HepG2 (cell line): ENCODE data around the gene ESR2. TPM values are rescaled to one million over a fixed set of nuclear protein-coding genes. Genes with fewer than 3 reads are reported as not detected.

Source experiments
- ATAC-seq: fragments of 200-7000 bp; cut with Tn5 transposase; 3 replicates; pipeline ENCODE4 v1.9.1; 2020; ENCODE audit warnings: mild to moderate bottlenecking, moderate library complexity
- BruUV-seq: library from RNA; stranded (reverse); fragments of 400-500 nt; replicated peaks from 2 replicates; lab custom pipeline; 2021; lab: Mats Ljungman, UMichigan
- CTCF ChIA-PET: fragments of 300-600 bp; formaldehyde crosslinking; extraction: SDS; loops from one replicate; lab custom pipeline; 2021; ENCODE audit warnings: low total read pairs, inconsistent platforms, low intra/inter-chr PET ratio; lab: Yijun Ruan, JAX
- POLR2A ChIA-PET: fragments of 350-600 bp; sonication (Branson Sonifier 250); formaldehyde crosslinking; loops from one replicate; lab custom pipeline; 2020; ENCODE audit warnings: antibody characterized with exemption, inconsistent platforms; lab: Yijun Ruan, JAX
- DNase-seq: peaks from one replicate; pipeline ENCODE4 v3.0.0-alpha.2; 2015; ENCODE audit warnings: low spot score
- FAIRE-seq: peaks from 3 replicates; lab custom pipeline; 2011; peaks lifted over from hg19 to GRCh38; lab: Jason Lieb, UNC
- H2AFZ ChIP-seq: one replicate; pipeline ENCODE4 v1.6.1; 2011; ENCODE audit warnings: low read length, inconsistent platforms
- H3K27ac ChIP-seq: fragments of 300-600 bp; 3 replicates; pipeline ENCODE4 v1.8.0; 2011; ENCODE audit warnings: mixed run types, mild to moderate bottlenecking, mixed read lengths, low read length, inconsistent platforms; ENCODE audit not compliant: insufficient read depth; ENCODE audit errors: extremely low read length
- H3K27me3 ChIP-seq, 2 experiments: fragments of 200-600 bp in 1 of 2; 2 replicates in 1 of 2; 3 replicates in 1 of 2; pipeline versions ENCODE4 v1.6.0 to v1.8.0; 2011; ENCODE audit warnings: low read length in 2 of 2, mild to moderate bottlenecking in 2 of 2, moderate library complexity in 2 of 2, inconsistent platforms in 1 of 2; ENCODE audit not compliant: insufficient read depth in 2 of 2, control insufficient read depth in 1 of 2
- H3K36me3 ChIP-seq, 2 experiments: fragments of 200-600 bp in 1 of 2; replicated peaks in 1 of 2; 2 replicates in 1 of 2; 3 replicates in 1 of 2; pipeline versions ENCODE4 v1.5.1 to v1.8.0; 2011; ENCODE audit warnings: low read length in 2 of 2, inconsistent platforms in 1 of 2; ENCODE audit not compliant: insufficient read depth in 2 of 2, control insufficient read depth in 1 of 2
- H3K4me1 ChIP-seq: 2 replicates; pipeline ENCODE4 v1.5.1; 2012; ENCODE audit warnings: low read length, inconsistent platforms; ENCODE audit not compliant: insufficient read depth
- H3K4me2 ChIP-seq: 2 replicates; pipeline ENCODE4 v1.6.0; 2011; ENCODE audit warnings: low read depth, low read length, inconsistent platforms
- H3K4me3 ChIP-seq, 3 experiments: fragments of 200-600 bp in 1 of 3; sonication (generic), shearing (Covaris generic) in 1 of 3; replicated peaks in 1 of 3; 2 replicates each; pipeline ENCODE4 v1.5.1; 2011 to 2016; ENCODE audit warnings: low read length in 3 of 3, inconsistent platforms in 2 of 3, low read depth in 2 of 3, mild to moderate bottlenecking in 2 of 3, control low read depth in 1 of 3, mixed read lengths in 1 of 3; ENCODE audit not compliant: insufficient read depth in 1 of 3
- H3K79me2 ChIP-seq: one replicate; pipeline ENCODE4 v1.6.1; 2011; ENCODE audit warnings: low read length, inconsistent platforms; ENCODE audit not compliant: insufficient read depth
- H3K9ac ChIP-seq: 2 replicates; pipeline ENCODE4 v1.6.0; 2011; ENCODE audit warnings: mild to moderate bottlenecking, low read depth, low read length, inconsistent platforms; ENCODE audit not compliant: insufficient read depth
- H3K9me3 ChIP-seq: 2 replicates; pipeline ENCODE4 v1.5.1; 2012; ENCODE audit warnings: mild to moderate bottlenecking, low read length
- H4K20me1 ChIP-seq: 2 replicates; pipeline ENCODE4 v1.6.0; 2011; ENCODE audit warnings: inconsistent platforms, mild to moderate bottlenecking, low read length, moderate library complexity; ENCODE audit not compliant: insufficient read depth
- NR2C2 ChIP-seq: sonication (generic); formaldehyde crosslinking; IDR thresholded peaks from 2 replicates; pipeline ENCODE4 v1.4.0; 2020; ENCODE audit warnings: missing genetic modification reagents, mild to moderate bottlenecking, moderate library complexity, borderline replicate concordance
- SOX5 ChIP-seq: IDR thresholded peaks from 2 replicates; pipeline ENCODE4 v1.6.1; 2016; ENCODE audit warnings: borderline replicate concordance
- ZNF569 ChIP-seq: sonication (generic); formaldehyde crosslinking; IDR thresholded peaks from 2 replicates; pipeline ENCODE4 v1.5.0; 2020; ENCODE audit warnings: mild to moderate bottlenecking, missing genetic modification reagents, moderate library complexity, borderline replicate concordance
- WGBS: methylation state at CpG from one replicate; pipeline ENCODE4 v1.1.6; 2017; ENCODE audit warnings: low lambda C conversion rate; 5-methylcytosine and 5-hydroxymethylcytosine counted together
- in situ Hi-C: cut with HindIII; loops from 2 replicates; pipeline ENCODE4 v1.10.0; 2017; ENCODE audit warnings: low pct_unique_long_range_greater_than_20kb; ENCODE audit not compliant: extremely low pct_ligation_motif_present
- intact Hi-C: fragments of 100-400 bp; cut with micrococcal nuclease; formaldehyde crosslinking; loops from one replicate; pipeline ENCODE4 v1.10.0; 2022; ENCODE audit not compliant: unreplicated experiment
- polyA plus RNA-seq, 8 experiments: library from polyadenylated mRNA; depleted of rRNA in 3 of 8; stranded (reverse) in 7 of 8; unstranded in 1 of 8; fragments of >200 nt; fragmentation: Illumina TruSeq in 4 of 8; extraction: Trizol in 4 of 8; gene quantifications; 2 replicates each; pipeline versions ENCODE4 v1.2.1 to v1.2.3, GENCODE V29; 2011 to 2016; ENCODE audit warnings: low read depth in 4 of 8, missing spikeins in 1 of 8, mixed read lengths in 1 of 8; ENCODE audit not compliant: insufficient read depth in 1 of 8
- total RNA-seq, 5 experiments: library from RNA; depleted of rRNA; stranded (reverse); fragments of >200 nt; fragmentation: Illumina TruSeq; extraction: Trizol; gene quantifications; 2 replicates each; pipeline ENCODE4 v1.2.3, GENCODE V29; 2016; ENCODE audit warnings: low read depth in 1 of 5
- TF ChIP-seq, protein P1 (sequence below): sonication (generic); formaldehyde crosslinking; IDR thresholded peaks from 2 replicates; pipeline ENCODE4 v1.4.0; 2020; ENCODE audit warnings: missing genetic modification reagents, borderline replicate concordance

ESR2 gene
- total and polyA plus RNA-seq, 2 of the 13 experiments (the other 11 are each of a cell fraction or from before 2014, with no cell fraction given), result 0.01 to 0.04 TPM

DNA sequence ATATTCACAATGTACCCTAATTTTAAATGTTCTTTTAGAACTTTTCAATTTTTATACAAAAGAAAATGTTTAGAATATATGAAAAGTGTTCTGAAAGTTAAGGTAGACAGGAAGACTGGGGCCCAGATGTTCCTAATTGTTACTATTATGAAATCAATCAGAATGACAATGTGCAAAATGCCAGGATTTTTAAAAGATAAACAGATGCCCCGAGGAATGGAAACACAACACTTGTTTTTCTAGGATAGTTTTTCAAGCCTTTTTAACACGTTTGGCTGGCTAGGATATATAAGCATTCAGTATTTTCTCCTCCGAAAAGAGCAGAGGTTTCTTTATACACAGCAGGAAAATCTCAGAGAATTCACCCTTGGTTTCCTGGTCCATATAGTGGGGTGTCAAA is 106.8 kb downstream of the ESR2 start:
- no peak for DNase-seq
- in situ Hi-C loops, result no loop called here
- no TSS peak for BruUV-seq
- H3K9me3 ChIP-seq, result no peaks in the 10 kb centered on the region
- no peaks in the 10 kb centered on the region for H4K20me1 ChIP-seq
- CTCF ChIA-PET, result no interaction called here
- H3K27me3 ChIP-seq, result no peaks in the 10 kb centered on the region
- H3K36me3 ChIP-seq, result no peaks in the 10 kb centered on the region
- WGBS, result 72% methylated on average over 3 of the region's 3 CpGs
- POLR2A ChIA-PET, result no interaction called here
- TF ChIP-seq ZNF569 (CRISPR knock-in tag) (no peak), NR2C2 (CRISPR knock-in tag) (no peak), SOX5 (CRISPR knock-in tag) (no peak)
- TF ChIP-seq, protein P1, sequence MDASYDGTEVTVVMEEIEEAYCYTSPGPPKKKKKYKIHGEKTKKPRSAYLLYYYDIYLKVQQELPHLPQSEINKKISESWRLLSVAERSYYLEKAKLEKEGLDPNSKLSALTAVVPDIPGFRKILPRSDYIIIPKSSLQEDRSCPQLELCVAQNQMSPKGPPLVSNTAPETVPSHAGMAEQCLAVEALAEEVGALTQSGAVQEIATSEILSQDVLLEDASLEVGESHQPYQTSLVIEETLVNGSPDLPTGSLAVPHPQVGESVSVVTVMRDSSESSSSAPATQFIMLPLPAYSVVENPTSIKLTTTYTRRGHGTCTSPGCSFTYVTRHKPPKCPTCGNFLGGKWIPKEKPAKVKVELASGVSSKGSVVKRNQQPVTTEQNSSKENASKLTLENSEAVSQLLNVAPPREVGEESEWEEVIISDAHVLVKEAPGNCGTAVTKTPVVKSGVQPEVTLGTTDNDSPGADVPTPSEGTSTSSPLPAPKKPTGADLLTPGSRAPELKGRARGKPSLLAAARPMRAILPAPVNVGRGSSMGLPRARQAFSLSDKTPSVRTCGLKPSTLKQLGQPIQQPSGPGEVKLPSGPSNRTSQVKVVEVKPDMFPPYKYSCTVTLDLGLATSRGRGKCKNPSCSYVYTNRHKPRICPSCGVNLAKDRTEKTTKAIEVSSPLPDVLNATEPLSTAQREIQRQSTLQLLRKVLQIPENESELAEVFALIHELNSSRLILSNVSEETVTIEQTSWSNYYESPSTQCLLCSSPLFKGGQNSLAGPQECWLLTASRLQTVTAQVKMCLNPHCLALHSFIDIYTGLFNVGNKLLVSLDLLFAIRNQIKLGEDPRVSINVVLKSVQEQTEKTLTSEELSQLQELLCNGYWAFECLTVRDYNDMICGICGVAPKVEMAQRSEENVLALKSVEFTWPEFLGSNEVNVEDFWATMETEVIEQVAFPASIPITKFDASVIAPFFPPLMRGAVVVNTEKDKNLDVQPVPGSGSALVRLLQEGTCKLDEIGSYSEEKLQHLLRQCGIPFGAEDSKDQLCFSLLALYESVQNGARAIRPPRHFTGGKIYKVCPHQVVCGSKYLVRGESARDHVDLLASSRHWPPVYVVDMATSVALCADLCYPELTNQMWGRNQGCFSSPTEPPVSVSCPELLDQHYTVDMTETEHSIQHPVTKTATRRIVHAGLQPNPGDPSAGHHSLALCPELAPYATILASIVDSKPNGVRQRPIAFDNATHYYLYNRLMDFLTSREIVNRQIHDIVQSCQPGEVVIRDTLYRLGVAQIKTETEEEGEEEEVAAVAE (CRISPR knock-in tag), result no peak
- no peak overlapping the region for H3K9ac ChIP-seq
- H3K4me2 ChIP-seq, result no peak overlapping the region
- no peak overlapping the region for H3K4me3 ChIP-seq
- intact Hi-C loops, result no loop called here
- H3K27ac ChIP-seq, result no peak overlapping the region
- ATAC-seq, result no peak
- no peaks in the 10 kb centered on the region for H3K79me2 ChIP-seq
- H3K4me1 ChIP-seq, result no peaks in the 10 kb centered on the region
- FAIRE-seq, result no peak
- H2AFZ ChIP-seq, result no peak overlapping the region
